Measurements from ENCODE around the gene SH3RF1. TPM values are rescaled to one million over a fixed set of nuclear protein-coding genes. Genes with fewer than 3 reads are reported as not detected.

SH3RF1 gene
- total and polyA plus RNA-seq, 10 of the 15 experiments (the other 5 are each of a cell fraction or from before 2014, with no cell fraction given), result 4.5 to 22.5 (median 10.4) TPM

DNA sequence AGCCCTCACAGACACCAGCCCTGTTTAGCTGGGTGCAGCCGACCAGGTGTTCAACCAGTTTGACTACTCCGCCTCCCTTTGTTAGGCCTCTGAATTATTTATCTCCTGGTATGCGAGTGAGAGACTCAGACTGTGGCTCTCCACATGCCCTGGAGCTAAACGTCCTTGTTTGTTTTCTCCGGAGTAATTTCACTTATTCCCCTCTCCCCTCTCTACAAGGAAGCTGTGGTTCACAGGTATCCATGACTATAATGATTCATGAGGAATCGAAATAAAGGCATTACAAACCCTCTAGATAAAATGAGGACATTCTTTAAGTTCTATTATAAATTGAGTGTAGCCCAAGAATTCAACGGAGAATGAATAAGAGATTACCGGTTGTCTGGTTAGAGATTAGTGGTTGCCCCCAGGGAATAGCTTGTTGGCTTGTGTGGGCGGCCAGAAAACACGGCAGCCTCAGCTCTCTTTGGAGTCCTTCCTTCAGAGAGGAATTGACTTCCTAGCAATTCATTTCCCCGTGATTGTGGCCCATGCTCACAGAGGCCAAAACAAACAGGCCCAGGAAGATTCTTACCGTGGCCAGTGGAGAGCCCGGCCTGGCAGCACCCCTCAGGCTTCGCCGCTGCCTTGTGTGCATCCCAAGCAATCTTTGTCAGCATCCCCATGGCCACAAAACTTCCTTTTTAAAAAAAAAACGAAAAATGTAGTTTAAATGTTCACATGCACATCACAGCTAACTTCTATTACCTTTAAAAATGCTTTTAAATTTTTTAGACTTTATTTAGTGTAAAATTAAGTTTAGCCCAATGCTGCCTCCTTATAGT is 200.5 kb downstream of the SH3RF1 start:
- no peak for TF ChIP-seq SPI1 (IDR thresholded peaks at IDR 0.05; ENCODE audit: borderline replicate concordance, insufficient read depth, low read depth, low read length)
- peak; percentile 53 for TF ChIP-seq MEF2B (IDR thresholded peaks at IDR 0.05; ENCODE audit: partially characterized antibody, poor library complexity, severe bottlenecking)
- 49% methylated on average over 16 of the region's 16 CpGs for WGBS (ENCODE audit: insufficient coverage, insufficient replicate concordance, low lambda C conversion rate, missing lambda C conversion rate)
- Histone ChIP-seq H3K4me3 (no peak overlapping the region), H3K9me3 (replicated peaks; ENCODE audit: control insufficient read depth, insufficient read depth, low read length) (no peaks in the 10 kb centered on the region), H3K4me2 (ENCODE audit: control insufficient read depth, insufficient read depth) (no peak overlapping the region), H3K27ac (ENCODE audit: control insufficient read depth, insufficient read depth) (no peak overlapping the region), H3K9ac (ENCODE audit: control insufficient read depth, insufficient read depth, low read length) (no peak overlapping the region), H3K79me2 (ENCODE audit: control insufficient read depth, insufficient read depth, low read length) (no peaks in the 10 kb centered on the region), H2AFZ (ENCODE audit: control insufficient read depth, low read depth, low read length) (no peak overlapping the region), H4K20me1 (ENCODE audit: control insufficient read depth, insufficient read depth) (no peaks in the 10 kb centered on the region), H3K27me3 (replicated peaks in 1 of 2; ENCODE audit: control insufficient read depth in 2 of 2, insufficient read depth in 2 of 2, low read length in 1 of 2) (no peaks in the 10 kb centered on the region), H3K36me3 (ENCODE audit: control insufficient read depth in 2 of 2, insufficient read depth in 2 of 2, low read length in 1 of 2) (no peaks in the 10 kb centered on the region), H3K4me1 (ENCODE audit: control insufficient read depth, insufficient read depth, low read length) (no peaks in the 10 kb centered on the region)
- CTCF ChIA-PET, result interaction anchor here (1.2 kb wide), 1 partner anchor 17 kb away, joined by 3 read pairs; no protein-coding TSS in a partner anchor
- RAD21 ChIA-PET (ENCODE audit: unreplicated experiment), result interaction anchor here (1.3 to 1.8 kb wide), 2 partner anchors 9 to 28 kb away, joined by 4 read pairs; no protein-coding TSS in a partner anchor
- ATAC-seq, result no peak
- in situ Hi-C loops (cut with MboI), result no loop called here
- POLR2A ChIA-PET, result no interaction called here
- no peak for DNase-seq (ENCODE audit: low read depth, low spot score)
- SMC1A ChIA-PET (ENCODE audit: uncharacterized antibody, unreplicated experiment), result interaction anchor here (0.7 to 1.2 kb wide), 4 partner anchors 9 to 195 kb away, joined by 3 to 4 read pairs (median 3); no protein-coding TSS in a partner anchor
- intact Hi-C loops (cut with micrococcal nuclease; ENCODE audit: unreplicated experiment), result no loop called here
- no TSS peak for BruUV-seq (replicated peaks)
- no peak for FAIRE-seq

DNA sequence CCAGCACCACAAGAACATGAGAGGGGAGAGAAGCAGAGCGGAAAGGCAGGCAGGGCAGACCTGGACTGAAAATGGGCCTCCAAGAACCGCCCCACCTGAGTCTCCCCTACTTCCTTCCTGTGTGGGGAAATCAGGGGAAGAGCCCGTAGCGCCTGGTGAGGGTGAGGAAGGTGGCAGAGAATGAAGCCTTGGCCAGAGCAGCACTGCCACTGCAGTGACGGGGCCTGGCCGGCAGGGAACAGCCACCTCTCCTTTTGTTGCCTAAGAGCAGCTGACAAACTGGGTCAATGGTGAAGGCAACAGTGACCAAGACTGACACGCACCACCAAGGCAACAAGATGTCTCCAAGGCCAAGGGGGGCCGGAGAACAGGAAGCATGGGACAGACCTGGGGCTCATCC is 202.3 kb downstream of the SH3RF1 start:
- no TSS peak for BruUV-seq (replicated peaks)
- TF ChIP-seq, protein P1, sequence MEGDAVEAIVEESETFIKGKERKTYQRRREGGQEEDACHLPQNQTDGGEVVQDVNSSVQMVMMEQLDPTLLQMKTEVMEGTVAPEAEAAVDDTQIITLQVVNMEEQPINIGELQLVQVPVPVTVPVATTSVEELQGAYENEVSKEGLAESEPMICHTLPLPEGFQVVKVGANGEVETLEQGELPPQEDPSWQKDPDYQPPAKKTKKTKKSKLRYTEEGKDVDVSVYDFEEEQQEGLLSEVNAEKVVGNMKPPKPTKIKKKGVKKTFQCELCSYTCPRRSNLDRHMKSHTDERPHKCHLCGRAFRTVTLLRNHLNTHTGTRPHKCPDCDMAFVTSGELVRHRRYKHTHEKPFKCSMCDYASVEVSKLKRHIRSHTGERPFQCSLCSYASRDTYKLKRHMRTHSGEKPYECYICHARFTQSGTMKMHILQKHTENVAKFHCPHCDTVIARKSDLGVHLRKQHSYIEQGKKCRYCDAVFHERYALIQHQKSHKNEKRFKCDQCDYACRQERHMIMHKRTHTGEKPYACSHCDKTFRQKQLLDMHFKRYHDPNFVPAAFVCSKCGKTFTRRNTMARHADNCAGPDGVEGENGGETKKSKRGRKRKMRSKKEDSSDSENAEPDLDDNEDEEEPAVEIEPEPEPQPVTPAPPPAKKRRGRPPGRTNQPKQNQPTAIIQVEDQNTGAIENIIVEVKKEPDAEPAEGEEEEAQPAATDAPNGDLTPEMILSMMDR (IDR thresholded peaks at IDR 0.05 in 2 of 3, conservative IDR thresholded peaks at IDR 0.05 in 1 of 3; ENCODE audit: control insufficient read depth in 2 of 3, extremely low read depth in 1 of 3, insufficient read depth in 1 of 3, low read depth in 3 of 3, low read length in 3 of 3), result peak in 1 of 3 experiments; percentile 41; a peak in 1 of 6 replicates
- TF ChIP-seq ZNF217 (IDR thresholded peaks at IDR 0.05) (no peak), BRCA1 (IDR thresholded peaks at IDR 0.05; ENCODE audit: low read depth, low read length) (no peak), TCF12 (IDR thresholded peaks at IDR 0.05; ENCODE audit: low read depth, low read length) (no peak), NFIC (IDR thresholded peaks at IDR 0.05; ENCODE audit: low read depth, low read length) (no peak), ZSCAN29 (IDR thresholded peaks at IDR 0.05) (no peak), ZNF384 (IDR thresholded peaks at IDR 0.05; ENCODE audit: borderline replicate concordance, low read depth, low read length) (no peak)
- TF ChIP-seq, protein P2, sequence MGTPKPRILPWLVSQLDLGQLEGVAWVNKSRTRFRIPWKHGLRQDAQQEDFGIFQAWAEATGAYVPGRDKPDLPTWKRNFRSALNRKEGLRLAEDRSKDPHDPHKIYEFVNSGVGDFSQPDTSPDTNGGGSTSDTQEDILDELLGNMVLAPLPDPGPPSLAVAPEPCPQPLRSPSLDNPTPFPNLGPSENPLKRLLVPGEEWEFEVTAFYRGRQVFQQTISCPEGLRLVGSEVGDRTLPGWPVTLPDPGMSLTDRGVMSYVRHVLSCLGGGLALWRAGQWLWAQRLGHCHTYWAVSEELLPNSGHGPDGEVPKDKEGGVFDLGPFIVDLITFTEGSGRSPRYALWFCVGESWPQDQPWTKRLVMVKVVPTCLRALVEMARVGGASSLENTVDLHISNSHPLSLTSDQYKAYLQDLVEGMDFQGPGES (IDR thresholded peaks at IDR 0.05), result no peak
- no peak overlapping the region for H3K9ac ChIP-seq (ENCODE audit: control insufficient read depth, insufficient read depth, low read length)
- DNase-seq (ENCODE audit: low read depth, low spot score), result no peak
- in situ Hi-C loops (cut with MboI), result no loop called here
- peak; percentile 65 for ATAC-seq
- SMC1A ChIA-PET (ENCODE audit: uncharacterized antibody, unreplicated experiment), result interaction anchor here (1.8 kb wide), 1 partner anchor 24 kb away, joined by 4 read pairs; no protein-coding TSS in a partner anchor
- no peak overlapping the region for H3K4me3 ChIP-seq
- no peak for FAIRE-seq
- no peak overlapping the region for H3K27ac ChIP-seq (ENCODE audit: control insufficient read depth, insufficient read depth)
- H4K20me1 ChIP-seq (ENCODE audit: control insufficient read depth, insufficient read depth), result no peaks in the 10 kb centered on the region
- CTCF ChIA-PET, result interaction anchor here (1.1 kb wide), 1 partner anchor 18 kb away, joined by 3 read pairs; no protein-coding TSS in a partner anchor
- no peaks in the 10 kb centered on the region for H3K79me2 ChIP-seq (ENCODE audit: control insufficient read depth, insufficient read depth, low read length)
- intact Hi-C loops (cut with micrococcal nuclease; ENCODE audit: unreplicated experiment), result no loop called here
- no peaks in the 10 kb centered on the region for H3K9me3 ChIP-seq (replicated peaks; ENCODE audit: control insufficient read depth, insufficient read depth, low read length)
- no peak overlapping the region for H2AFZ ChIP-seq (ENCODE audit: control insufficient read depth, low read depth, low read length)
- no peaks in the 10 kb centered on the region for H3K36me3 ChIP-seq (ENCODE audit: control insufficient read depth in 2 of 2, insufficient read depth in 2 of 2, low read length in 1 of 2)
- POLR2A ChIA-PET, result no interaction called here
- no peak overlapping the region for H3K4me2 ChIP-seq (ENCODE audit: control insufficient read depth, insufficient read depth)
- H3K4me1 ChIP-seq (ENCODE audit: control insufficient read depth, insufficient read depth, low read length), result no peaks in the 10 kb centered on the region
- H3K27me3 ChIP-seq (replicated peaks in 1 of 2; ENCODE audit: control insufficient read depth in 2 of 2, insufficient read depth in 2 of 2, low read length in 1 of 2), result no peaks in the 10 kb centered on the region
- RAD21 ChIA-PET (ENCODE audit: unreplicated experiment), result interaction anchor here (1.8 kb wide), 1 partner anchor 11 kb away, joined by 4 read pairs; no protein-coding TSS in a partner anchor
- 50% methylated on average over 8 of the region's 8 CpGs for WGBS (ENCODE audit: insufficient coverage, insufficient replicate concordance, low lambda C conversion rate, missing lambda C conversion rate)

All from GM12878 (cell line).